Ovary (tissue), 9 donors: ENCODE measurements around the gene MED23. TPM values are rescaled to one million over a fixed set of nuclear protein-coding genes. Genes with fewer than 3 reads are reported as not detected.

Experiments used
- DNase-seq, 5 donors: peaks; one replicate each; pipeline ENCODE4 v3.0.0-alpha.2; 2019 to 2020
- H3K27ac ChIP-seq, 2 donors: fragments of 200-600 bp; one replicate each; pipeline versions ENCODE4 v1.5.1 to v1.8.0; 2019 to 2022
- H3K27me3 ChIP-seq: fragments of 200-600 bp; one replicate; pipeline ENCODE4 v1.8.0; 2022
- H3K36me3 ChIP-seq: fragments of 200-600 bp; sonication (generic); one replicate; pipeline ENCODE4 v1.5.1; 2019
- H3K4me1 ChIP-seq: one replicate; pipeline ENCODE4 v1.8.1; 2013; ENCODE audit warnings: mild to moderate bottlenecking, moderate library complexity; ENCODE audit not compliant: insufficient read depth
- H3K4me3 ChIP-seq: fragments of 200-600 bp; sonication (generic); one replicate; pipeline ENCODE4 v1.5.1; 2017
- H3K9me3 ChIP-seq, 2 donors: fragments of 200-600 bp in 1 of 2; sonication (generic) in 1 of 2; one replicate each; pipeline versions ENCODE4 v1.5.1 to v1.8.1; 2013 to 2019; ENCODE audit warnings: mild to moderate bottlenecking in 1 of 2, moderate library complexity in 1 of 2
- EP300 ChIP-seq: sonication (generic); formaldehyde crosslinking; IDR thresholded peaks from one replicate; pipeline ENCODE4 v1.6.1; 2017; ENCODE audit warnings: antibody characterized with exemption
- POLR2A ChIP-seq: fragments of 450-650 bp; IDR thresholded peaks from one replicate; pipeline ENCODE4 v1.6.1; 2017; ENCODE audit warnings: antibody characterized with exemption, mild to moderate bottlenecking, moderate library complexity
- WGBS, 3 donors: extraction: QIAGEN DNeasy Blood & Tissue Kit in 1 of 3; methylation state at CpG; one replicate each; pipeline versions ENCODE4 v1.1.5 to v1.1.7; 2013 to 2017; 5-methylcytosine and 5-hydroxymethylcytosine counted together
- intact Hi-C, 4 donors: fragments of 100-400 bp; cut with DNase I; formaldehyde crosslinking; loops; one replicate each; pipeline versions ENCODE4 v1.11.0 to v1.15.1; 2022 to 2023
- polyA plus RNA-seq, 2 donors: library from polyadenylated mRNA; stranded (reverse); fragments of 200-250 nt in 1 of 2; fragments of 350-450 nt in 1 of 2; fragmentation: Illumina TruSeq in 1 of 2; extraction: RNeasy Lipid Tissue Mini Kit (QIAGEN cat#74804) in 1 of 2; gene quantifications; one replicate each; pipeline ENCODE4 v1.2.3, GENCODE V29; 2013 to 2014
- total RNA-seq, 7 donors: library from RNA; depleted of rRNA in 2 of 7; stranded (reverse); fragments of >200 nt in 2 of 7; fragmentation: NEBNext Ultra II Directional in 3 of 7; extraction: Animal tissue kit (Norgen Biotek cat#: 25700) in 3 of 7; gene quantifications; one replicate each; pipeline versions ENCODE4 v1.1.0 to v1.2.4, GENCODE V29; 2016 to 2023
- TF ChIP-seq, protein P1 (sequence below), 3 donors: fragments of 450-650 bp in 2 of 3; fragments of 200-600 bp in 1 of 3; IDR thresholded peaks; one replicate each; pipeline versions ENCODE4 v1.5.1 to v1.8.0; 2016 to 2022; ENCODE audit warnings: antibody characterized with exemption in 3 of 3, mild to moderate bottlenecking in 1 of 3
- donor health status: DM: no; HTN: no; CAD: no; lungs with moderate emphysema.
- donor health status: DM: no; HTN: no; CAD: no.
- donor health status: Bipolar disorder and iron deficiency.
- donor health status: DM: yes; HTN: yes; CAD: no.
- donor health status: DM: no; HTN: no; CAD: no.
- donor health status: DM: yes; HTN: yes; CAD: no.

The MED23 gene
- total and polyA plus RNA-seq, 9 donors = 11.2 to 28.5 (median 24.2) TPM

DNA sequence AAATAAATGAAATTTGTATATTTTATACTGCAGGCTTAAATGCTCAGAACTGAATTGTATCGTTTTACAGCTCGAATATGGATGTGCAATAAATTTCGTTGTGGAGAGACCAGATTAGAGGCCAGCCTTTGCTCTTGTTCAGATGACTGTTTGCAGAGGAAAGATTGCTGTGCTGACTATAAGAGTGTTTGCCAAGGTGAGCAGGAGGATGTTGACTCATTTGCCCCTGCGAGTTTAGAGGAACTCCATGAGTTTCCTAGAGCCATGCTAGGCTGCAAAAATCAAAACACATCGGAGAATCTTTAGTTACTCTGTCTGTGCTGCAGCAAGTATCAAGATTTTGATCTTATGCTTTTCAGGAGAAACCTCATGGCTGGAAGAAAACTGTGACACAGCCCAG lies 24.4 kb upstream of the MED23 start:
- intact Hi-C loops = no loop called here
- Histone ChIP-seq H3K9me3 (no peaks in the 10 kb centered on the region), H3K27me3 (no peaks in the 10 kb centered on the region), H3K27ac (no peak overlapping the region), H3K4me1 (no peaks in the 10 kb centered on the region), H3K36me3 (no peaks in the 10 kb centered on the region), H3K4me3 (no peak overlapping the region)
- WGBS, 3 donors = 44 to 50% (median 49%) methylated on average over 5 of the region's 5 CpGs
- TF ChIP-seq POLR2A (no peak), EP300 (no peak)
- TF ChIP-seq, protein P1, sequence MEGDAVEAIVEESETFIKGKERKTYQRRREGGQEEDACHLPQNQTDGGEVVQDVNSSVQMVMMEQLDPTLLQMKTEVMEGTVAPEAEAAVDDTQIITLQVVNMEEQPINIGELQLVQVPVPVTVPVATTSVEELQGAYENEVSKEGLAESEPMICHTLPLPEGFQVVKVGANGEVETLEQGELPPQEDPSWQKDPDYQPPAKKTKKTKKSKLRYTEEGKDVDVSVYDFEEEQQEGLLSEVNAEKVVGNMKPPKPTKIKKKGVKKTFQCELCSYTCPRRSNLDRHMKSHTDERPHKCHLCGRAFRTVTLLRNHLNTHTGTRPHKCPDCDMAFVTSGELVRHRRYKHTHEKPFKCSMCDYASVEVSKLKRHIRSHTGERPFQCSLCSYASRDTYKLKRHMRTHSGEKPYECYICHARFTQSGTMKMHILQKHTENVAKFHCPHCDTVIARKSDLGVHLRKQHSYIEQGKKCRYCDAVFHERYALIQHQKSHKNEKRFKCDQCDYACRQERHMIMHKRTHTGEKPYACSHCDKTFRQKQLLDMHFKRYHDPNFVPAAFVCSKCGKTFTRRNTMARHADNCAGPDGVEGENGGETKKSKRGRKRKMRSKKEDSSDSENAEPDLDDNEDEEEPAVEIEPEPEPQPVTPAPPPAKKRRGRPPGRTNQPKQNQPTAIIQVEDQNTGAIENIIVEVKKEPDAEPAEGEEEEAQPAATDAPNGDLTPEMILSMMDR (IDR thresholded peaks at IDR 0.05) = no peak
- DNase-seq = no peak

DNA sequence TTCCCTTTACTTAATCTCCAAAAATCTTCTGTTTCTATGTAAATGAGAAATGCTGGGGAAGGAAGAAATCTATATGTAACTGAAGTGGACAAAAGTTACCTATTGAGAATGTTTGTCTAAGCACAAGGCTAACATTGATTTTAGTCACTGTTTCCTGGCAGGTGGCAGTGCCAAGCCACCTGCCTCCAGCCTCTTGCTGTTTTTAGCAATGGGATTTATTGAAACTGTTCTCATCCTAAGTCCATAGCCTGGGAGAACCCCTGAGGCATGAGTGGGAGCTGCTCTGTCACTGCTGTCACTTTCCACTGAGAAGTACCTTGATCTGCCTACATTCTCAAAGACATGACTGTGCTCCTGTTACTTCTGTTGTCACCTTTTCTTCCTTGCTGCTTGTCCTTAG lies 23.7 kb upstream of the MED23 start:
- Histone ChIP-seq H3K27me3 (no peaks in the 10 kb centered on the region), H3K36me3 (no peaks in the 10 kb centered on the region), H3K9me3 (no peaks in the 10 kb centered on the region), H3K4me3 (no peak overlapping the region), H3K27ac (no peak overlapping the region), H3K4me1 (no peaks in the 10 kb centered on the region)
- no peak for DNase-seq
- intact Hi-C loops = no loop called here
- no peak for TF ChIP-seq EP300
- no peak for TF ChIP-seq POLR2A
- TF ChIP-seq, protein P1 (IDR thresholded peaks at IDR 0.05) = no peak

DNA sequence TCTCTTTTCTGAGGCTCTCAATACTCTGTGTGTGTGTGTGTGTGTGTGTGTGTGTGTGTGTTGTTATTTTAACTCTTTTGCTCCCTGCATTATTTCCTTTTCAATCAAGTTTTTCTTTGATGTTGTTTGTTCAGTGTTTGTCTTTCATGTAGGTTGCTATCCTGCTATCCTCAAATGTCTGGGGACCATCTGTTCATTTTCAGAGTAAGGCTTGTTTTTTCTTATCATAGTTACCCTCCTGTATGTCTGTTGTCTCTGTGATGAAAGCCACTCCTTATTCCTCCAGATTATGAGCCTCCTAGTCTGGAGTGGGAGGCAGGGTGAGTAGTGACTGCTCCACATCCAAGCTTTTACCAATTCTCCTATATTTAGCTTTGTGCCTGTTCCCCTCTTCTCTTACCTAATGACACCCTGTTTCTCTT lies 18.2 kb upstream of the MED23 start:
- intact Hi-C loops = no loop called here
- no peak for DNase-seq

DNA sequence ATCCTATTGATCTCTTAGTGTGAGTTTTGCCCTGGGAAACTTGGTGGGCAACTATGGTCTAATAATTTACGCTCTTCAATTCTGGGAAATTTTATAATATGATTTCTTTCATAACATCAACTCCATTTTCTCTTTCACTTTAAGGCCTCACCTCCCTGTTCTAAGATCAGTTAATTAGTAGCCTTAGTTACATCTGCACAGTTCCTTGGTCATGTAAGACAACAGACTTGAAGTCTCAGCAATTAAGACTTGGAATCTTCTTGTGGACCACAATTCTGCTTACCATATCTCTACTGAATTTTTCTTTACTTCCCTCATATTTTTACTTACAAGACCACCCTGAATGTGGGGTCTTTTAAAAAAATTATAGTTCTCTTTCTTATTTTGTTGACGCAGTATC lies 17.8 kb upstream of the MED23 start:
- Histone ChIP-seq H3K9me3 (no peaks in the 10 kb centered on the region), H3K27ac (no peak overlapping the region), H3K4me3 (no peak overlapping the region), H3K36me3 (no peaks in the 10 kb centered on the region), H3K4me1 (no peaks in the 10 kb centered on the region), H3K27me3 (no peaks in the 10 kb centered on the region)
- no peak for DNase-seq
- TF ChIP-seq EP300 (no peak), POLR2A (no peak)
- intact Hi-C loops = no loop called here
- 67 to 85% (median 70%) methylated on average over 2 of the region's 2 CpGs for WGBS, 3 donors

More for the DNA sequence above, 18.2 kb upstream of the MED23 start:
- no peaks in the 10 kb centered on the region for H3K4me1 ChIP-seq
- no peaks in the 10 kb centered on the region for H3K36me3 ChIP-seq
- H3K27me3 ChIP-seq = no peaks in the 10 kb centered on the region
- no peak for TF ChIP-seq POLR2A
- no peak overlapping the region for H3K27ac ChIP-seq
- no peaks in the 10 kb centered on the region for H3K9me3 ChIP-seq
- H3K4me3 ChIP-seq = no peak overlapping the region

DNA sequence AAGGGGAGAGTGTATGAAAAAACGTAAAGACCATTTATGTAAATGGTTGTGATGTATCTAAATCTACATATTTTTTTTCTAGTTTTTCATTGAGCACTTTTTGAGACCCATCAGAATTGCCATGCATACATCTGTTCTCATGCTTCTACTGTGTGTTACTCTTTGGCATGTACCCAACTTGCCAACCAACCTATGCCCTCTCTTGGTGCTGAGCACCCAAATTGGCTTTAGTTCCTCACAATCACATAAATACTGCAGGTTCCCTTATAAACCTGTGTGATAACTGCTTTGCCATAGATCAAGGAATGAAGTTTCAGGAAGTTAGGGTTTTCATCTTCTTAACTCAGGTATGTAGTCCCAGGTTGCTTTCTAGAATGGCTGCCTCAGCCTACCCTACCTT lies 16.9 kb upstream of the MED23 start:
- no peak overlapping the region for H3K4me3 ChIP-seq
- TF ChIP-seq, protein P1 (IDR thresholded peaks at IDR 0.05) = no peak
- 80 to 88% (median 82%) methylated on average over 1 of the region's 1 CpG for WGBS, 3 donors
- H3K27ac ChIP-seq = no peak overlapping the region
- no peaks in the 10 kb centered on the region for H3K9me3 ChIP-seq
- no peaks in the 10 kb centered on the region for H3K27me3 ChIP-seq
- no peaks in the 10 kb centered on the region for H3K4me1 ChIP-seq
- no peak for DNase-seq
- intact Hi-C loops = no loop called here
- no peaks in the 10 kb centered on the region for H3K36me3 ChIP-seq
